ENCODE measurements around the gene TOGARAM2.

TOGARAM2 gene

GRCh38 chr2:29100564-29100963, 119.5 kb downstream of the TOGARAM2 start:
- H3K27me3 ChIP-seq (ENCODE audit: control insufficient read depth, insufficient read depth, low read length) = no peaks in the 10 kb centered on the region
- no peak overlapping the region for H3K4me3 ChIP-seq (ENCODE audit: low read length)
- H3K9ac ChIP-seq (ENCODE audit: low read length) = no peak overlapping the region
- H3K27ac ChIP-seq (ENCODE audit: low read length) = no peak overlapping the region
- no peaks in the 10 kb centered on the region for H3K9me3 ChIP-seq (ENCODE audit: control insufficient read depth, low read depth, low read length)
- H3K4me1 ChIP-seq (ENCODE audit: control insufficient read depth, low read depth, low read length) = no peaks in the 10 kb centered on the region
- H3K36me3 ChIP-seq (ENCODE audit: control insufficient read depth, low read depth, low read length) = no peaks in the 10 kb centered on the region
